ENCODE measurements around the gene TMEM158.

Gene TMEM158

DNA sequence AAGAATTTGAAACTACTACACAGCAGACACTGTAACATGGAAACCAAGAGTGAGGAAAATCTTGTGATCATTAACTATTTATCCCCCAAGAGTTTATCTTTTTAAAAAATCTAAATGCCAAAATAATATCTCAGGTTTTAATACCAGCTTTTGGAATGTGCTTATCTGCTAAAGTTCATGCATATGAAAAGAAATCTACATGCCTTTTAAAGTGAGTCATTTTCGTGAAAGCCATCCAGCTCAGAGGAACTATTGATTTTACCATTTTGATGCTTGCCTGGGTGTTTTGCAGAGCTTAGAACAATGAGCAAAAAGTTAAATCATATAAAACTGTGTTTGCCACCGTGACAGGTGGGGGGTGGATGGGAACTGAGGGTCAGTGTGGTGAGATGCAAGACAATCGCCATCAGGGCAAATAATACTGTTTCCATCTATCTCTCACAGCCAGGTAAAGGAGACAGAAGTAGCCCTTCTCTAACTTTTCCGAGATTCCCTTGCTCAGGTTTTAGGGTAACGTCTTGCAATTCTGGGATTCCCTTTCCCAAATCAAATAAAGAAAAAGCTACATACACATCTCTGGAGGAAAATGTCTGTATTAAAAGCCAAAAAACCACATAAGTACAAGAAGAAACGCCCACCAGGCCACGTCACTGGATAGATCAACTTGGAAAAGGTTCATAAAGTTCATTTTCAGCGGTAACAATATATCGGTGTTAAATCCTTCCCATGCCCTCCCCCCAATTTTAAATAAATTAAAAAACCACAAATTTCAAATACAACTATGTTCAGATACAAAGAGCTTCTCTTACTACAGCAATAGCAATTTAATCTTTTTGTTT is 2.0 kb downstream of the TMEM158 start:
- no peak overlapping the region for H3K4me3 ChIP-seq (ENCODE audit: low read depth, low read length)
- TF ChIP-seq, protein P1, sequence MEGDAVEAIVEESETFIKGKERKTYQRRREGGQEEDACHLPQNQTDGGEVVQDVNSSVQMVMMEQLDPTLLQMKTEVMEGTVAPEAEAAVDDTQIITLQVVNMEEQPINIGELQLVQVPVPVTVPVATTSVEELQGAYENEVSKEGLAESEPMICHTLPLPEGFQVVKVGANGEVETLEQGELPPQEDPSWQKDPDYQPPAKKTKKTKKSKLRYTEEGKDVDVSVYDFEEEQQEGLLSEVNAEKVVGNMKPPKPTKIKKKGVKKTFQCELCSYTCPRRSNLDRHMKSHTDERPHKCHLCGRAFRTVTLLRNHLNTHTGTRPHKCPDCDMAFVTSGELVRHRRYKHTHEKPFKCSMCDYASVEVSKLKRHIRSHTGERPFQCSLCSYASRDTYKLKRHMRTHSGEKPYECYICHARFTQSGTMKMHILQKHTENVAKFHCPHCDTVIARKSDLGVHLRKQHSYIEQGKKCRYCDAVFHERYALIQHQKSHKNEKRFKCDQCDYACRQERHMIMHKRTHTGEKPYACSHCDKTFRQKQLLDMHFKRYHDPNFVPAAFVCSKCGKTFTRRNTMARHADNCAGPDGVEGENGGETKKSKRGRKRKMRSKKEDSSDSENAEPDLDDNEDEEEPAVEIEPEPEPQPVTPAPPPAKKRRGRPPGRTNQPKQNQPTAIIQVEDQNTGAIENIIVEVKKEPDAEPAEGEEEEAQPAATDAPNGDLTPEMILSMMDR (IDR thresholded peaks at IDR 0.05; ENCODE audit: low read depth, low read length, missing control alignments), result no peak
- DNase-seq (ENCODE audit: low read depth), result no peak

DNA sequence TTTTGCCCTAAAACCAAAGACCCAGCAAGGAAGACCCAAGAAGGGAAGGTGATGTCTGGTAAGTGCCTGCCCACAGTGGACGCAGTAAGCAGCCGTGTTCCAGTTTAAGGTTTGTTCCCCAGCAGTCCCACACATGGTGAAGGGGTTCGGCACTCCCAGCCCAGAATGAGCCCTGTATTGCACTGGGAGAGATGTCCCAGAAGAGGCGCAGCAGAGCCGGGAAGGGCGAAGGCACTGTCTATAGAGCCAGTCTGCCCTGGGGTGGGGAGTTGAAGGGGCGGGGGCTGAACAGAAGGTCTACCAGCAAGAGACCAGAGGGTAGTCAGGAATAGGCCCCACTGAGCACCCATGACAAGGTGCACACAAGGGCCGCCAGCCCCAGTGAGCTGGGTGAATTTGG is 6.4 kb downstream of the TMEM158 start:
- H3K4me3 ChIP-seq (ENCODE audit: low read depth, low read length), result no peak overlapping the region
- TF ChIP-seq, protein P1 (IDR thresholded peaks at IDR 0.05; ENCODE audit: low read depth, low read length, missing control alignments), result no peak
- DNase-seq (ENCODE audit: low read depth), result no peak

GRCh38 chr3:45218578-45219390 is 7.3 kb downstream of the TMEM158 start:
- TF ChIP-seq, protein P1 (IDR thresholded peaks at IDR 0.05; ENCODE audit: low read depth, low read length, missing control alignments), result no peak
- no peak for DNase-seq (ENCODE audit: low read depth)
- H3K4me3 ChIP-seq (ENCODE audit: low read depth, low read length), result no peak overlapping the region

DNA sequence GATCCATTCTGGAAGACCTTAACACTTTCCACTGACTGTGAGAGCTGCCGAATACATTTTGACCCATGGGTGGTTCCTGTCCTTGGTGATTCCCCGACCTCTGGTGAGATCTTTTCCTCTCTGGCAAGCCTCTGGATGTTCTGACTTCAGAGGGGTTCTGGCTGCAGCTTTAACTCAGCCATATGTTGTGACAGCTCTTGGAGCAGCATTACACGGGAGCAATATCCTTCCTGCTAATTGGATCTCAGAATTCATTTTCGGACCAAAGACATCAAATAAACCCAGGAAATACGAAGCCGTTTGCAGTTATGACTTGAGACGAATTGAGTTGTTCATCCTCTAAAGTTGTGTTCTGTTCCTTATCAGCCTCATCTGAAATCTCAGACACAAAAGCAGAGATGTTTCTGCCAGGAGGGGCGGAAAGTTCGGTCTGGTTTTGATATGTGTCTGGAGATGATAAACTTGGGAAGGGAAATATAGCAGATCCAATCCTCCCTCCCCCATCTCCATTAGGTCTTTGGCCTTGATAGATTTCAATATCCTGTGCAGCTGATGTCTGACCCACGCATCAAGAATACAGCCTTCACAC is 10.0 kb downstream of the TMEM158 start:
- H3K4me3 ChIP-seq (ENCODE audit: low read depth, low read length), result no peak overlapping the region
- TF ChIP-seq, protein P1 (IDR thresholded peaks at IDR 0.05; ENCODE audit: low read depth, low read length, missing control alignments), result no peak
- DNase-seq (ENCODE audit: low read depth), result no peak

- TF ChIP-seq, protein P1 (IDR thresholded peaks at IDR 0.05; ENCODE audit: low read depth, low read length, missing control alignments), result no peak
- H3K4me3 ChIP-seq (ENCODE audit: low read depth, low read length), result no peak overlapping the region
- DNase-seq (ENCODE audit: low read depth), result no peak
These were observed 10.6 kb downstream of the TMEM158 start for GRCh38 chr3:45215466-45215865.

GRCh38 chr3:45214061-45214680 is 11.9 kb downstream of the TMEM158 start:
- no peak overlapping the region for H3K4me3 ChIP-seq (ENCODE audit: low read depth, low read length)
- DNase-seq (ENCODE audit: low read depth), result no peak
- TF ChIP-seq, protein P1 (IDR thresholded peaks at IDR 0.05; ENCODE audit: low read depth, low read length, missing control alignments), result no peak
